HEK293 (cell line): ENCODE data around the gene TRPM8.

Experiments
- CTCF ChIA-PET: fragments of 350-600 bp; formaldehyde crosslinking; extraction: SDS; loops from one replicate; lab custom pipeline; 2021; ENCODE audit warnings: antibody characterized with exemption; lab: Yijun Ruan, JAX
- POLR2A ChIA-PET: fragments of 300-600 bp; formaldehyde crosslinking; extraction: SDS; loops from one replicate; lab custom pipeline; 2020; ENCODE audit warnings: antibody characterized with exemption, inconsistent platforms; lab: Yijun Ruan, JAX
- H3K27ac ChIP-seq: fragments of 200-500 bp; sonication (Bioruptor generic); 2 replicates; pipeline ENCODE4 v1.5.1; 2014; ENCODE audit warnings: low read depth, low read length, control low read depth, inconsistent platforms; ENCODE audit errors: extremely low read depth
- H3K36me3 ChIP-seq, 2 experiments: fragments of 200-500 bp in 1 of 2; sonication (Bioruptor generic) in 1 of 2; 1 replicate in 1 of 2; 2 replicates in 1 of 2; pipeline ENCODE4 v1.5.1; 2014 to 2017; ENCODE audit warnings: inconsistent platforms in 2 of 2, low read length in 2 of 2; ENCODE audit not compliant: control insufficient read depth in 2 of 2, insufficient read depth in 1 of 2
- H3K4me1 ChIP-seq: fragments of 200-500 bp; sonication (Bioruptor generic); 2 replicates; pipeline ENCODE4 v1.5.1; 2014; ENCODE audit warnings: mild to moderate bottlenecking, low read length, inconsistent platforms; ENCODE audit not compliant: control insufficient read depth, insufficient read depth
- H3K4me3 ChIP-seq: 2 replicates; pipeline ENCODE4 v1.5.1; 2011; ENCODE audit warnings: low read depth, mild to moderate bottlenecking, control low read depth, low read length, moderate library complexity
- H3K9me3 ChIP-seq: fragments of 200-500 bp; sonication (Bioruptor generic); 2 replicates; pipeline ENCODE4 v1.5.1; 2014; ENCODE audit warnings: low read depth, low read length, inconsistent platforms; ENCODE audit not compliant: control insufficient read depth, insufficient read depth
- GLIS1 ChIP-seq: fragments of 450-650 bp; formaldehyde crosslinking; IDR thresholded peaks from 2 replicates; pipeline ENCODE4 v1.5.1; 2016; ENCODE audit warnings: missing biosample characterization, missing genetic modification characterization
- HOXA7 ChIP-seq: sonication (generic); formaldehyde crosslinking; IDR thresholded peaks from 2 replicates; pipeline ENCODE4 v1.8.1; 2022; ENCODE audit warnings: missing genetic modification reagents, borderline replicate concordance
- KLF7 ChIP-seq: fragments of 450-650 bp; formaldehyde crosslinking; IDR thresholded peaks from 2 replicates; pipeline ENCODE4 v1.5.1; 2016; ENCODE audit warnings: missing biosample characterization, missing genetic modification characterization, borderline replicate concordance
- MYNN ChIP-seq: fragments of 450-650 bp; formaldehyde crosslinking; IDR thresholded peaks from 2 replicates; pipeline ENCODE4 v1.5.1; 2016; ENCODE audit warnings: missing biosample characterization, missing genetic modification characterization, borderline replicate concordance
- TCF7L2 ChIP-seq: IDR thresholded peaks from 2 replicates; pipeline ENCODE4 v1.6.1; 2011; ENCODE audit warnings: low read depth, mild to moderate bottlenecking, inconsistent platforms, low read length, moderate library complexity, borderline replicate concordance
- ZFP3 ChIP-seq: fragments of 450-650 bp; formaldehyde crosslinking; IDR thresholded peaks from 2 replicates; pipeline ENCODE4 v1.5.1; 2016; ENCODE audit warnings: low read depth, missing biosample characterization, missing genetic modification characterization
- ZNF19 ChIP-seq: fragments of 450-650 bp; formaldehyde crosslinking; IDR thresholded peaks from 2 replicates; pipeline ENCODE4; 2016; ENCODE audit warnings: missing biosample characterization, missing genetic modification characterization, low read depth
- ZNF214 ChIP-seq: fragments of 450-650 bp; formaldehyde crosslinking; IDR thresholded peaks from 2 replicates; pipeline ENCODE4 v1.5.1; 2017; ENCODE audit warnings: missing biosample characterization, mild to moderate bottlenecking, missing genetic modification characterization, borderline replicate concordance
- ZNF416 ChIP-seq: fragments of 450-650 bp; formaldehyde crosslinking; IDR thresholded peaks from 2 replicates; pipeline ENCODE4 v1.5.1; 2016; ENCODE audit warnings: missing biosample characterization, missing genetic modification characterization
- ZNF514 ChIP-seq: fragments of 450-650 bp; formaldehyde crosslinking; IDR thresholded peaks from 2 replicates; pipeline ENCODE4 v1.5.1; 2016; ENCODE audit warnings: missing biosample characterization, missing genetic modification characterization
- ZNF654 ChIP-seq: fragments of 450-650 bp; formaldehyde crosslinking; IDR thresholded peaks from 2 replicates; pipeline ENCODE4 v1.5.1; 2016; ENCODE audit warnings: low read depth, missing biosample characterization, missing genetic modification characterization
- ZNF768 ChIP-seq: fragments of 450-650 bp; formaldehyde crosslinking; IDR thresholded peaks from 2 replicates; pipeline ENCODE4 v1.5.1; 2018; ENCODE audit warnings: missing biosample characterization, mild to moderate bottlenecking, missing genetic modification characterization
- ZXDB ChIP-seq: fragments of 450-650 bp; formaldehyde crosslinking; IDR thresholded peaks from 2 replicates; pipeline ENCODE4 v1.5.1; 2016; ENCODE audit warnings: missing biosample characterization, missing genetic modification characterization
- TF ChIP-seq, protein P1 (sequence below): sonication (generic); formaldehyde crosslinking; IDR thresholded peaks from 2 replicates; pipeline ENCODE4 v1.8.1; 2022; ENCODE audit warnings: mild to moderate bottlenecking, moderate library complexity, missing genetic modification reagents
- TF ChIP-seq, protein P2 (sequence below): fragments of 450-650 bp; formaldehyde crosslinking; IDR thresholded peaks from 2 replicates; pipeline ENCODE4 v1.5.1; 2016; ENCODE audit warnings: missing biosample characterization, missing genetic modification characterization, low read depth
- TF ChIP-seq, protein P3 (sequence below): fragments of 450-650 bp; formaldehyde crosslinking; IDR thresholded peaks from 2 replicates; pipeline ENCODE4 v1.5.1; 2016; ENCODE audit warnings: missing biosample characterization, missing genetic modification characterization
- TF ChIP-seq, protein P4 (sequence below): fragments of 450-650 bp; formaldehyde crosslinking; IDR thresholded peaks from 2 replicates; pipeline ENCODE4 v1.5.1; 2016; ENCODE audit warnings: missing biosample characterization, missing genetic modification characterization

Gene TRPM8

DNA sequence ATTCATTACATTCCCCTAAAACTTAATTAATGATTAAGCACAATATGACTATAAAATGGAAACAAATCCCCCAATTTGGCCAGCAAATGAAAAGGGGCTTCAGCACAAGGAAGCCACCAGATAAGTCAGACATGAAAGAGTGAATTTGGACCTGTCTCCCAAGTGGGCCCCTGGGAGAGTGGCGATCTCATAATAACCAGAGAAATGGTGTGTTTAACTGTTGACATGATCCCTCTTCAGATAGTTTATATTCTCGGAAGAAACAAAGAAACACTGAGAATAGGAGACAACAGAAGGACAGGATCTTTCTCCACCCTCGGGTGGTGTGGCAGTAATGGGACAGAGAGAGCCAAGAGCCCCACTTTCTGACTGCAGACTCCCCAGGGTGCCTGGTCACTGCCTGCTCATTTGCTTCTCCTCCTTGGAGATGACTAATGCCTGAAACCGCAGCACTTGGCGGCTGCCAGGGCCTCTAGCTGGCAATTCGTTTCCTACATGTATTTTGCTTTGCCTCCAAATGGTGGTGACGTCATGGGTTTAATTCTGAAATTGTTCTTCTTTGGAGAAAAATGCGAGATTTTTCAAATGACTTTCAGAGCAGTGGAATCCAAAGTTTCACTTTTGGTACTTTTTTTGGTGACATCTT lies 86.9 kb downstream of the TRPM8 start (continued):
- TF ChIP-seq, protein P1, sequence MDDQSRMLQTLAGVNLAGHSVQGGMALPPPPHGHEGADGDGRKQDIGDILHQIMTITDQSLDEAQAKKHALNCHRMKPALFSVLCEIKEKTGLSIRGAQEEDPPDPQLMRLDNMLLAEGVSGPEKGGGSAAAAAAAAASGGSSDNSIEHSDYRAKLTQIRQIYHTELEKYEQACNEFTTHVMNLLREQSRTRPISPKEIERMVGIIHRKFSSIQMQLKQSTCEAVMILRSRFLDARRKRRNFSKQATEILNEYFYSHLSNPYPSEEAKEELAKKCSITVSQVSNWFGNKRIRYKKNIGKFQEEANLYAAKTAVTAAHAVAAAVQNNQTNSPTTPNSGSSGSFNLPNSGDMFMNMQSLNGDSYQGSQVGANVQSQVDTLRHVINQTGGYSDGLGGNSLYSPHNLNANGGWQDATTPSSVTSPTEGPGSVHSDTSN (CRISPR knock-in tag), result no peak
- TF ChIP-seq ZNF214 (tag by site-specific recombination) (no peak), ZXDB (no peak), HOXA7 (CRISPR knock-in tag) (no peak), KLF7 (tag by site-specific recombination) (no peak), ZNF768 (tag by site-specific recombination) (no peak), ZNF654 (tag by site-specific recombination) (no peak)

DNA sequence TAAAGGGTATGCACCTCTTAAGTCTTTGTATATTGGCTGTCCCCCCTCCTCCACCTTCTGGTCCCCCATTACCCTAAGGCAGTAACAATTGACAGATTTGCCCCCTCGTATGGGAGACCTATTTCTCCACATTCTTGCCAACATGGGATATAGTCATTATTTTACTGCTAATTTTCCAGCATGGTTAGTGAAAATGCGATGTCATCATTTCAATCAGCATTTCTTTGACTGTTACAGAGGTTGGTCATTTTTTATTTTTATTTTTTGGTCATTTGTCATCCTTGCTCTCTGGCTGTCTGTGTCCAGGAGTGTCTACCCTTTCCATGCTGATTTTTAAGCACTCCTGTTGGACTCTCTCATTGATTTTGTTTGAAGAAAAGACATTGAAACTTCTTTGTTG lies 88.0 kb downstream of the TRPM8 start:
- no peaks in the 10 kb centered on the region for H3K9me3 ChIP-seq
- peaks cover 10% of the 10 kb centered on the region for H3K4me1 ChIP-seq
- no peak overlapping the region for H3K4me3 ChIP-seq
- no peak for TF ChIP-seq GLIS1 (tag by site-specific recombination)
- TF ChIP-seq, protein P2, sequence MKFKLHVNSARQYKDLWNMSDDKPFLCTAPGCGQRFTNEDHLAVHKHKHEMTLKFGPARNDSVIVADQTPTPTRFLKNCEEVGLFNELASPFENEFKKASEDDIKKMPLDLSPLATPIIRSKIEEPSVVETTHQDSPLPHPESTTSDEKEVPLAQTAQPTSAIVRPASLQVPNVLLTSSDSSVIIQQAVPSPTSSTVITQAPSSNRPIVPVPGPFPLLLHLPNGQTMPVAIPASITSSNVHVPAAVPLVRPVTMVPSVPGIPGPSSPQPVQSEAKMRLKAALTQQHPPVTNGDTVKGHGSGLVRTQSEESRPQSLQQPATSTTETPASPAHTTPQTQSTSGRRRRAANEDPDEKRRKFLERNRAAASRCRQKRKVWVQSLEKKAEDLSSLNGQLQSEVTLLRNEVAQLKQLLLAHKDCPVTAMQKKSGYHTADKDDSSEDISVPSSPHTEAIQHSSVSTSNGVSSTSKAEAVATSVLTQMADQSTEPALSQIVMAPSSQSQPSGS (tag by site-specific recombination), result 0 out of 2 replicates have a peak, but pooled peaks have one; percentile 5
- no peak for TF ChIP-seq ZNF19
- TF ChIP-seq ZFP3, result no peak
- TF ChIP-seq ZNF416, result no peak
- CTCF ChIA-PET, result no interaction called here
- H3K27ac ChIP-seq, result no peak overlapping the region
- POLR2A ChIA-PET, result no interaction called here
- H3K36me3 ChIP-seq, result no peaks in the 10 kb centered on the region

DNA sequence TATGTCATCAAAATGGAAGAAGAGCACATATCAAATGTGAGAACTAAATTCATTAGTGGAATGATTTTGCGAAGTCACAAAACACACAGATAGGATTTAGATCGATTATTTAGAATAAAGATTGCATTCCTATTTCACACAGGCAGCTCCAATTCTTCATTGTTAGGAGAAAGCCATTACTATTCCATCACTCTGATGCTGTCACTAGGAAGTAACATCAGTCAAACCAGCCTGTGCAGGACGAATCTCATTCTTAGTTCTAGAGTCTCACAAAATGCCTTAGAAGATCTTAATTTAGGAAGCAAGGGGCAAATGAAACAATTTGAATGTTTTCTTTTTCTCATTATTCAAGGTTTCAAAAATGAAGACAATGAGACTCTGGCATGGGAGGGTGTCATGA lies 89.3 kb downstream of the TRPM8 start:
- TF ChIP-seq MYNN (tag by site-specific recombination) (no peak), TCF7L2 (no peak), ZNF514 (tag by site-specific recombination) (no peak)
- TF ChIP-seq, protein P3, sequence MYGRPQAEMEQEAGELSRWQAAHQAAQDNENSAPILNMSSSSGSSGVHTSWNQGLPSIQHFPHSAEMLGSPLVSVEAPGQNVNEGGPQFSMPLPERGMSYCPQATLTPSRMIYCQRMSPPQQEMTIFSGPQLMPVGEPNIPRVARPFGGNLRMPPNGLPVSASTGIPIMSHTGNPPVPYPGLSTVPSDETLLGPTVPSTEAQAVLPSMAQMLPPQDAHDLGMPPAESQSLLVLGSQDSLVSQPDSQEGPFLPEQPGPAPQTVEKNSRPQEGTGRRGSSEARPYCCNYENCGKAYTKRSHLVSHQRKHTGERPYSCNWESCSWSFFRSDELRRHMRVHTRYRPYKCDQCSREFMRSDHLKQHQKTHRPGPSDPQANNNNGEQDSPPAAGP (tag by site-specific recombination), result no peak
- TF ChIP-seq, protein P2 (tag by site-specific recombination), result no peak
- TF ChIP-seq, protein P4, sequence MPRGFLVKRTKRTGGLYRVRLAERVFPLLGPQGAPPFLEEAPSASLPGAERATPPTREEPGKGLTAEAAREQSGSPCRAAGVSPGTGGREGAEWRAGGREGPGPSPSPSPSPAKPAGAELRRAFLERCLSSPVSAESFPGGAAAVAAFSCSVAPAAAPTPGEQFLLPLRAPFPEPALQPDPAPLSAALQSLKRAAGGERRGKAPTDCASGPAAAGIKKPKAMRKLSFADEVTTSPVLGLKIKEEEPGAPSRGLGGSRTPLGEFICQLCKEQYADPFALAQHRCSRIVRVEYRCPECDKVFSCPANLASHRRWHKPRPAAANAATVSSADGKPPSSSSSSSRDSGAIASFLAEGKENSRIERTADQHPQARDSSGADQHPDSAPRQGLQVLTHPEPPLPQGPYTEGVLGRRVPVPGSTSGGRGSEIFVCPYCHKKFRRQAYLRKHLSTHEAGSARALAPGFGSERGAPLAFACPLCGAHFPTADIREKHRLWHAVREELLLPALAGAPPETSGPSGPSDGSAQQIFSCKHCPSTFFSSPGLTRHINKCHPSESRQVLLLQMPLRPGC (tag by site-specific recombination), result no peak
- TF ChIP-seq, all 188 proteins: peak for 0
- H3K36me3 ChIP-seq, result no peaks in the 10 kb centered on the region
- POLR2A ChIA-PET, result no interaction called here
- CTCF ChIA-PET, result no interaction called here
- H3K4me3 ChIP-seq, result no peak overlapping the region
- peaks cover 10% of the 10 kb centered on the region for H3K4me1 ChIP-seq
- H3K27ac ChIP-seq, result no peak overlapping the region
- no peaks in the 10 kb centered on the region for H3K9me3 ChIP-seq
